NB4 (cell line): Measurements from ENCODE around the gene C2CD2.

Experiments
- CTCF ChIP-seq: IDR thresholded peaks from one replicate; pipeline ENCODE4 v1.5.1; 2012; ENCODE audit warnings: low read depth, low read length
- POLR2A ChIP-seq: IDR thresholded peaks from 2 replicates; pipeline ENCODE4 v1.6.1; 2011; ENCODE audit warnings: mild to moderate bottlenecking; ENCODE audit not compliant: insufficient read length; ENCODE audit errors: extremely low read depth

DNA sequence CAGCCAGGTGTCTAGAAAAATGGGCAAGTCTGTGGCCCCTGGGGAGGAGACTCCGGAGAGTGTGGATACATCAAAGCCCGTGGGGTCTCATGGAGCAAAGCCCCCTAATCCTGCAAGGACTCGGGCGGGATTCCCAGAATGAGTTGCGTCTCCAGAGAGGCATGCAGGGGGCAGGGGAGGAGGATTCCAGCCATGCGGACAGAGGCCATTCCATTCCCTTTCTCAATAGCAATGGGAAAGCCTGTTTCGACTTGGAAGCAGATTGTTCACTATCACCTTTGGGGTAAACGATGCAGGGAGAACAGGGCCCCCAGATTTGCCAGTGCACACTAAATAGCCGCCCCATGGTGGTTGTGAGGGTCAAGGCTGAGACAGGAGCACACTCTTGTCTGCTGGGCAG lies 59.3 kb downstream of the C2CD2 start:
- TF ChIP-seq POLR2A (no peak), CTCF (no peak)
